Loucy (cell line): ENCODE data around the gene ZSWIM7.

ENCODE experiments used
- EZH2phosphoT487 ChIP-seq: fragments of 200-600 bp; IDR thresholded peaks from 2 replicates; pipeline ENCODE4 v1.6.1; 2018; ENCODE audit warnings: antibody characterized with exemption, mild to moderate bottlenecking, moderate library complexity, borderline replicate concordance
- TF ChIP-seq, protein P1 (sequence below): fragments of 200-600 bp; sonication (generic); conservative IDR thresholded peaks from 2 replicates; pipeline ENCODE4 v1.5.1; 2014; ENCODE audit warnings: mild to moderate bottlenecking, antibody characterized with exemption, low read length

DNA sequence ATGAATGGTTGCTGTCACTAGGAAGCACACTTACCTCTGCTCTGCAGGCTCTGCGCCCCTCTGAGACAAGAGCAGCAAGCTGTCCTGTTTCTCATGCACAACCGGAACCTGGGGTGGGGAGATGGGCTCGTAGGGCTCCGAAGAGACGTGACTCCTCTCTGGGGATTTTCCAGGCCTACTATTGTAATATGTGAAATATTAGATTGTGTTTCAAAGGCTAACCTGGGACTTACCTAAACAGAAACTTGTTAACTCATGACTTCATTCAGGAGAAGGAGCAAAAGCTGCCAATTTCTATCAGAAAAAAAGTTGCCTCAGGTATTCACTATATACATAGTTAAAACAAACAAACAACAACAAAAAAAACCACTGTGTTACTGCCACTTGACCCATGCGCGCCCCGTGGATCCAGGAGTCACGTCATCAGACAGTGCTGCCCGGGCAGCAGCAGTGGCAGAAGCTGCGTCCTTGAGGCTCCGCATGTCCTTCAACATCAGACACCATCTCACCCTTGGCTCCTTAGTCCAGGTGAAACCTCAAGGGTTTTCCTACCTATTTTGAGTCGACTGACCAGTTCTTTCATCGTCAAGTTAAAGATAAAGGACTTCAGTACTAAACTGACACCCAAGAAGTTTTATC lies 49.4 kb upstream of the ZSWIM7 start:
- TF ChIP-seq, protein P1, sequence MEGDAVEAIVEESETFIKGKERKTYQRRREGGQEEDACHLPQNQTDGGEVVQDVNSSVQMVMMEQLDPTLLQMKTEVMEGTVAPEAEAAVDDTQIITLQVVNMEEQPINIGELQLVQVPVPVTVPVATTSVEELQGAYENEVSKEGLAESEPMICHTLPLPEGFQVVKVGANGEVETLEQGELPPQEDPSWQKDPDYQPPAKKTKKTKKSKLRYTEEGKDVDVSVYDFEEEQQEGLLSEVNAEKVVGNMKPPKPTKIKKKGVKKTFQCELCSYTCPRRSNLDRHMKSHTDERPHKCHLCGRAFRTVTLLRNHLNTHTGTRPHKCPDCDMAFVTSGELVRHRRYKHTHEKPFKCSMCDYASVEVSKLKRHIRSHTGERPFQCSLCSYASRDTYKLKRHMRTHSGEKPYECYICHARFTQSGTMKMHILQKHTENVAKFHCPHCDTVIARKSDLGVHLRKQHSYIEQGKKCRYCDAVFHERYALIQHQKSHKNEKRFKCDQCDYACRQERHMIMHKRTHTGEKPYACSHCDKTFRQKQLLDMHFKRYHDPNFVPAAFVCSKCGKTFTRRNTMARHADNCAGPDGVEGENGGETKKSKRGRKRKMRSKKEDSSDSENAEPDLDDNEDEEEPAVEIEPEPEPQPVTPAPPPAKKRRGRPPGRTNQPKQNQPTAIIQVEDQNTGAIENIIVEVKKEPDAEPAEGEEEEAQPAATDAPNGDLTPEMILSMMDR: no peak
- TF ChIP-seq EZH2phosphoT487: no peak
